B cell (primary cell): ENCODE data around the gene SDR9C7. TPM values are rescaled to one million over a fixed set of nuclear protein-coding genes. Genes with fewer than 3 reads are reported as not detected.

Experiments used
- ATAC-seq: fragments of 200-7000 bp; cut with Tn5 transposase; one replicate; pipeline ENCODE4 v1.10.0; 2021; ENCODE audit warnings: low read depth, mild to moderate bottlenecking, moderate number of reproducible peaks, moderate library complexity
- CTCF ChIA-PET: fragments of 350-600 bp; sonication (Branson Sonifier 250); formaldehyde crosslinking; loops from one replicate; lab custom pipeline; 2021; ENCODE audit warnings: antibody characterized with exemption, inconsistent platforms; lab: Charles Lee
- POLR2A ChIA-PET: fragments of 350-600 bp; sonication (Branson Sonifier 250); formaldehyde crosslinking; loops from one replicate; lab custom pipeline; 2021; ENCODE audit warnings: antibody characterized with exemption; lab: Charles Lee
- DNase-seq: peaks from one replicate; pipeline ENCODE4 v3.0.0; 2013
- H2AFZ ChIP-seq: 2 replicates; pipeline ENCODE4 v1.6.1; 2012; ENCODE audit warnings: mild to moderate bottlenecking, low read depth, low read length; ENCODE audit not compliant: insufficient read depth, poor library complexity, severe bottlenecking
- H3K27ac ChIP-seq, 2 donors: 1 replicate in 1 of 2; 2 replicates in 1 of 2; pipeline ENCODE4 v1.5.1; 2012 to 2013; ENCODE audit warnings: low read length in 2 of 2, mild to moderate bottlenecking in 2 of 2, moderate library complexity in 1 of 2
- H3K27me3 ChIP-seq, 4 experiments: fragments of 200-600 bp in 1 of 4; sonication (generic) in 1 of 4; replicated peaks in 1 of 4; 1 replicate in 2 of 4; 2 replicates in 2 of 4; pipeline versions ENCODE4 v1.6.1 to v1.7.0; 2013 to 2016; ENCODE audit warnings: low read length in 3 of 4, mild to moderate bottlenecking in 2 of 4, mixed read lengths in 1 of 4, moderate library complexity in 1 of 4; ENCODE audit not compliant: insufficient read depth in 4 of 4, control insufficient read depth in 3 of 4; ENCODE audit errors: control extremely low read depth in 1 of 4
- H3K36me3 ChIP-seq, 2 experiments: replicated peaks in 1 of 2; 1 replicate in 1 of 2; 2 replicates in 1 of 2; pipeline versions ENCODE4 v1.6.1 to v1.7.1; 2013; ENCODE audit warnings: low read length in 1 of 2; ENCODE audit not compliant: insufficient read depth in 2 of 2, control insufficient read depth in 1 of 2; ENCODE audit errors: control extremely low read depth in 1 of 2, extremely low read depth in 1 of 2
- H3K4me1 ChIP-seq, 2 donors: fragments of 200-600 bp in 1 of 2; sonication (generic) in 1 of 2; 1 replicate in 1 of 2; 2 replicates in 1 of 2; pipeline versions ENCODE4 v1.5.1 to v1.6.1; 2013 to 2017; ENCODE audit warnings: low read length in 2 of 2; ENCODE audit not compliant: control insufficient read depth in 2 of 2, insufficient read depth in 2 of 2
- H3K4me2 ChIP-seq: replicated peaks from 2 replicates; pipeline ENCODE3; 2012; ENCODE audit warnings: mild to moderate bottlenecking, low read depth, low read length; ENCODE audit not compliant: poor library complexity, severe bottlenecking
- H3K4me3 ChIP-seq, 5 experiments: fragments of 200-600 bp in 1 of 5; sonication (generic) in 1 of 5; 1 replicate in 3 of 5; 2 replicates in 2 of 5; pipeline versions ENCODE4 v1.5.1 to v1.7.0; 2011 to 2016; ENCODE audit warnings: low read length in 4 of 5, mild to moderate bottlenecking in 4 of 5, low read depth in 2 of 5, control low read depth in 1 of 5, moderate library complexity in 1 of 5; ENCODE audit not compliant: insufficient read depth in 1 of 5; ENCODE audit errors: control extremely low read depth in 1 of 5, extremely low read depth in 1 of 5
- H3K79me2 ChIP-seq: fragments of 200-600 bp; sonication (generic); one replicate; pipeline ENCODE4 v1.6.0; 2016; ENCODE audit warnings: low read length; ENCODE audit not compliant: control insufficient read depth, insufficient read depth
- H3K9ac ChIP-seq: fragments of 200-600 bp; sonication (generic); 2 replicates; pipeline ENCODE4 v1.6.1; 2017; ENCODE audit warnings: mild to moderate bottlenecking, low read length, moderate library complexity
- H3K9me3 ChIP-seq, 3 donors: one replicate each; pipeline versions ENCODE4 v1.6.1 to v1.7.1; 2013; ENCODE audit warnings: low read length in 2 of 3; ENCODE audit not compliant: control insufficient read depth in 2 of 3, insufficient read depth in 1 of 3; ENCODE audit errors: control extremely low read depth in 1 of 3
- H4K20me1 ChIP-seq: 2 replicates; pipeline ENCODE4 v1.6.0; 2012; ENCODE audit warnings: mild to moderate bottlenecking, low read length; ENCODE audit not compliant: insufficient read depth, control insufficient read depth, poor library complexity, severe bottlenecking
- H3K27ac Mint-ChIP-seq: one replicate; pipeline ENCODE4 v1.8.0; 2021; ENCODE audit warnings: mixed read lengths
- H3K27me3 Mint-ChIP-seq: one replicate; pipeline ENCODE4 v1.8.0; 2021; ENCODE audit warnings: mixed read lengths
- H3K4me1 Mint-ChIP-seq: one replicate; pipeline ENCODE4 v1.8.0; 2021; ENCODE audit warnings: mixed read lengths
- H3K4me3 Mint-ChIP-seq: one replicate; pipeline ENCODE4 v1.8.0; 2021; ENCODE audit warnings: mixed read lengths
- H3K9me3 Mint-ChIP-seq: one replicate; pipeline ENCODE4 v1.8.0; 2022; ENCODE audit warnings: mixed read lengths; ENCODE audit not compliant: insufficient read depth
- CTCF ChIP-seq: fragments of 200-600 bp; IDR thresholded peaks from one replicate; pipeline ENCODE4 v1.8.0; 2022; ENCODE audit warnings: antibody characterized with exemption, mild to moderate bottlenecking
- EZH2 ChIP-seq: IDR thresholded peaks from 2 replicates; pipeline ENCODE4 v1.6.1; 2012; ENCODE audit warnings: borderline replicate concordance, low read depth, mild to moderate bottlenecking, moderate library complexity, low read length; ENCODE audit not compliant: insufficient read depth, poor library complexity, severe bottlenecking
- WGBS: methylation state at CpG from one replicate; pipeline ENCODE4 v1.1.5; 2013; ENCODE audit warnings: missing lambda C conversion rate; ENCODE audit not compliant: insufficient coverage; 5-methylcytosine and 5-hydroxymethylcytosine counted together
- intact Hi-C: fragments of 100-400 bp; cut with micrococcal nuclease; formaldehyde crosslinking; loops from one replicate; pipeline ENCODE4 v1.10.0; 2022
- polyA plus RNA-seq: library from polyadenylated mRNA; depleted of rRNA; stranded (reverse); fragments of >200 nt; gene quantifications from 2 replicates; pipeline ENCODE4 v1.2.3, GENCODE V29; 2012
- total RNA-seq, 2 donors: library from RNA; stranded (reverse); fragments of 120-200 nt in 1 of 2; gene quantifications; 1 replicate in 1 of 2; 2 replicates in 1 of 2; pipeline versions ENCODE4 v1.2.3 to v1.2.4, GENCODE V29; 2013 to 2022

Gene SDR9C7
- total and polyA plus RNA-seq, 2 donors (not counting 1 experiment from before 2014, with no cell fraction given) = not detected

- H3K4me1 ChIP-seq = no peaks in the 10 kb centered on the region
- no peak overlapping the region for H3K4me3 ChIP-seq
- H3K9me3 ChIP-seq = peaks cover 0 to 3% (median 0%) of the 10 kb centered on the region in 3 donors
- WGBS = 100% methylated on average over 1 of the region's 1 CpG
- CTCF ChIA-PET = interaction anchor here (0.6 kb wide), 1 partner anchor 105 kb away, joined by 3 read pairs; no protein-coding TSS in a partner anchor
- no peak overlapping the region for H3K27ac Mint-ChIP-seq
- no peaks in the 10 kb centered on the region for H3K79me2 ChIP-seq
- H3K4me1 Mint-ChIP-seq = no peaks in the 10 kb centered on the region
- DNase-seq (no peak), ATAC-seq (no peak)
- H3K9ac ChIP-seq = no peak overlapping the region
- POLR2A ChIA-PET = no interaction called here
- intact Hi-C loops = no loop called here
- H3K27me3 Mint-ChIP-seq = peaks cover 9% of the 10 kb centered on the region
- TF ChIP-seq EZH2 (no peak), CTCF (no peak)
- no peaks in the 10 kb centered on the region for H3K36me3 ChIP-seq
- H4K20me1 ChIP-seq = no peaks in the 10 kb centered on the region
- H3K27me3 ChIP-seq = peaks cover 0 to 10% (median 1%) of the 10 kb centered on the region in 4 experiments
- no peak overlapping the region for H3K4me2 ChIP-seq
- H3K9me3 Mint-ChIP-seq = peaks cover 9% of the 10 kb centered on the region
- no peak overlapping the region for H2AFZ ChIP-seq
- H3K4me3 Mint-ChIP-seq = no peak overlapping the region
- H3K27ac ChIP-seq = no peak overlapping the region
These were observed 17.2 kb downstream of the SDR9C7 start for GRCh38 chr12:56916996-56917333.

GRCh38 chr12:56916296-56916995 is 17.8 kb downstream of the SDR9C7 start:
- Mint-ChIP-seq H3K9me3 (peaks cover 9% of the 10 kb centered on the region), H3K27me3 (peaks cover 12% of the 10 kb centered on the region), H3K27ac (no peak overlapping the region), H3K4me3 (no peak overlapping the region), H3K4me1 (no peaks in the 10 kb centered on the region)
- H3K27me3 ChIP-seq = peaks cover 0 to 10% (median 1%) of the 10 kb centered on the region in 4 experiments
- H3K27ac ChIP-seq = no peak overlapping the region
- no peak for ATAC-seq
- no peaks in the 10 kb centered on the region for H3K4me1 ChIP-seq
- no peak for DNase-seq
- 83% methylated on average over 1 of the region's 4 CpGs for WGBS
- TF ChIP-seq CTCF = no peak
- no peak for TF ChIP-seq EZH2
- no peaks in the 10 kb centered on the region for H3K79me2 ChIP-seq
- intact Hi-C loops = no loop called here
- H2AFZ ChIP-seq = no peak overlapping the region
- no peak overlapping the region for H3K4me3 ChIP-seq
- ChIA-PET POLR2A (no interaction called here), CTCF (interaction anchor here (0.6 kb wide), 1 partner anchor 105 kb away, joined by 3 read pairs; no protein-coding TSS in a partner anchor)
- H3K36me3 ChIP-seq = no peaks in the 10 kb centered on the region
- no peak overlapping the region for H3K4me2 ChIP-seq
- H4K20me1 ChIP-seq = no peaks in the 10 kb centered on the region
- H3K9ac ChIP-seq = no peak overlapping the region
- H3K9me3 ChIP-seq = peaks cover 0 to 3% (median 0%) of the 10 kb centered on the region in 3 donors
